K562 (cell line): ENCODE measurements around the gene MFSD2B. TPM values are rescaled to one million over a fixed set of nuclear protein-coding genes. Genes with fewer than 3 reads are reported as not detected.
A peak's percentile ranks its signal among the peaks of the same experiment; 100 is the strongest.

Experiments
- CGGBP1 ChIP-seq: fragments of 250-450 bp; sonication (Bioruptor Pico); IDR thresholded peaks from 2 replicates; pipeline ENCODE4 v1.9.0; 2021; ENCODE audit warnings: mild to moderate bottlenecking
- CTCFL ChIP-seq: IDR thresholded peaks from 2 replicates; pipeline ENCODE4 v1.6.1; 2011; ENCODE audit warnings: borderline replicate concordance, low read depth, mild to moderate bottlenecking, moderate library complexity, low read length; ENCODE audit not compliant: insufficient read depth, poor library complexity, severe bottlenecking
- FOXP1 ChIP-seq: sonication (generic); formaldehyde crosslinking; IDR thresholded peaks from 2 replicates; pipeline ENCODE4 v1.8.0; 2022; ENCODE audit warnings: mild to moderate bottlenecking, missing genetic modification reagents
- GABPA ChIP-seq: fragments of 200-800 bp; sonication (Bioruptor generic); conservative IDR thresholded peaks from 2 replicates; pipeline ENCODE4 v1.6.1; 2016; ENCODE audit warnings: low read depth, missing genetic modification characterization, missing compliant biosample characterization
- JUND ChIP-seq, 2 experiments: IDR thresholded peaks; 2 replicates in 1 of 2; 3 replicates in 1 of 2; pipeline ENCODE4 v1.6.1; 2011; ENCODE audit warnings: borderline replicate concordance in 2 of 2, low read depth in 2 of 2, low read length in 2 of 2, improper control_type of control experiment in 1 of 2, missing biosample characterization in 1 of 2, missing genetic modification characterization in 1 of 2, missing genetic modification reagents in 1 of 2
- LARP7 ChIP-seq: fragments of 450-650 bp; IDR thresholded peaks from 2 replicates; pipeline ENCODE4 v1.6.1; 2016
- NR2C2 ChIP-seq, 2 experiments: fragments of 200-800 bp in 1 of 2; sonication (Bioruptor generic) in 1 of 2; sonication (generic) in 1 of 2; formaldehyde crosslinking in 1 of 2; IDR thresholded peaks; 2 replicates each; pipeline versions ENCODE4 v1.6.1 to v1.8.0; 2016 to 2022; ENCODE audit warnings: mild to moderate bottlenecking in 1 of 2, missing compliant biosample characterization in 1 of 2, missing genetic modification characterization in 1 of 2, missing genetic modification reagents in 1 of 2
- RAD51 ChIP-seq: fragments of 450-650 bp; IDR thresholded peaks from 2 replicates; pipeline ENCODE4 v1.7.1; 2016; ENCODE audit warnings: low read depth, mild to moderate bottlenecking, borderline replicate concordance
- RBBP5 ChIP-seq: fragments of 200-600 bp; sonication (generic); IDR thresholded peaks from 2 replicates; pipeline ENCODE4 v1.6.1; 2012; ENCODE audit warnings: borderline replicate concordance, mild to moderate bottlenecking, low read length, control low read depth, inconsistent platforms; ENCODE audit not compliant: insufficient read depth, poor library complexity, severe bottlenecking
- RERE ChIP-seq: sonication (generic); formaldehyde crosslinking; IDR thresholded peaks from 2 replicates; pipeline ENCODE4 v1.8.0; 2023; ENCODE audit warnings: missing genetic modification reagents, mild to moderate bottlenecking, borderline replicate concordance
- SOX6 ChIP-seq: fragments of 450-650 bp; IDR thresholded peaks from 2 replicates; pipeline ENCODE4 v1.6.1; 2014; ENCODE audit warnings: mild to moderate bottlenecking
- XRCC4 ChIP-seq: IDR thresholded peaks from one replicate; pipeline ENCODE4 v1.6.1; 2011; ENCODE audit not compliant: insufficient read depth, insufficient read length; ENCODE audit errors: extremely low read depth
- ZBED1 ChIP-seq: IDR thresholded peaks from 2 replicates; pipeline ENCODE4 v1.6.1; 2014
- ZFP91 ChIP-seq: sonication (generic); formaldehyde crosslinking; IDR thresholded peaks from 2 replicates; pipeline ENCODE4 v1.8.0; 2022; ENCODE audit warnings: mild to moderate bottlenecking, missing genetic modification reagents
- ZZZ3 ChIP-seq: fragments of 450-650 bp; IDR thresholded peaks from 2 replicates; pipeline ENCODE4 v1.6.1; 2016; ENCODE audit warnings: antibody characterized with exemption, mild to moderate bottlenecking, moderate library complexity
- polyA plus RNA-seq, 8 experiments: library from polyadenylated mRNA; depleted of rRNA in 4 of 8; stranded (reverse) in 5 of 8; unstranded in 3 of 8; fragments of >200 nt; fragmentation: Nextera tagmentation in 2 of 8; fragmentation: Illumina TruSeq in 1 of 8; extraction: Ambion mirVana in 2 of 8; extraction: Trizol in 1 of 8; gene quantifications; 2 replicates each; pipeline versions ENCODE4 v1.2.1 to v1.2.3, GENCODE V29; 2011 to 2014; ENCODE audit warnings: inconsistent platforms in 1 of 8, missing spikeins in 1 of 8
- total RNA-seq, 7 experiments: library from RNA; depleted of rRNA in 6 of 7; stranded (reverse); fragments of >200 nt in 6 of 7; fragmentation: Illumina TruSeq in 2 of 7; extraction: Trizol in 2 of 7; gene quantifications; 2 replicates each; pipeline versions ENCODE4 v1.2.1 to v1.2.3, GENCODE V29; 2011 to 2021; ENCODE audit warnings: low replicate concordance in 1 of 7

The MFSD2B gene
- total and polyA plus RNA-seq, 9 of the 15 experiments (the other 6 are each of a cell fraction or from before 2014, with no cell fraction given) = 2.6 to 10.9 (median 6.8) TPM

GRCh38 chr2:24011250-24012104 is 1.6 kb downstream of the MFSD2B start (continued):
- TF ChIP-seq RBBP5 (peak; percentile 9), LARP7 (no peak), FOXP1 (CRISPR knock-in tag) (no peak), CTCFL (no peak), RERE (no peak), GABPA (tag) (peak; percentile 16; the same call in 1 of the 2 replicates), RAD51 (peak; percentile 22; the same call in 1 of the 2 replicates), ZFP91 (CRISPR knock-in tag) (no peak), ZZZ3 (no peak), JUND (IDR thresholded peaks at IDR 0.05; ENCODE audit: borderline replicate concordance, low read depth, low read length) (peak; percentile 78; the same call in 1 of the 2 replicates), JUND (tag; IDR thresholded peaks at IDR 0.05; ENCODE audit: borderline replicate concordance, low read depth, low read length) (peak; percentile 53; the same call in 1 of the 3 replicates), ZBED1 (no peak), CGGBP1 (CRISPR knock-in tag) (no peak), SOX6 (peak; percentile 94), XRCC4 (no peak), NR2C2 (CRISPR knock-in tag; IDR thresholded peaks at IDR 0.05) (no peak), NR2C2 (tag; IDR thresholded peaks at IDR 0.05) (peak; percentile 74)
